Activated CD8-positive, alpha-beta T cell treated with anti-CD3 and anti-CD28 coated beads for 36 hours (primary cell): Measurements from ENCODE around the gene VKORC1. TPM values are rescaled to one million over a fixed set of nuclear protein-coding genes. Genes with fewer than 3 reads are reported as not detected.

Experiments used
- ATAC-seq: fragments of 200-7000 bp; cut with Tn5 transposase; one replicate; pipeline ENCODE4 v1.10.0; 2021; ENCODE audit warnings: mild to moderate bottlenecking, moderate library complexity
- CTCF ChIA-PET: fragments of 350-600 bp; sonication (Branson Sonifier 250); formaldehyde crosslinking; loops from one replicate; lab custom pipeline; 2021; ENCODE audit warnings: antibody characterized with exemption; lab: Charles Lee
- POLR2A ChIA-PET: fragments of 350-600 bp; sonication (Branson Sonifier 250); formaldehyde crosslinking; loops from one replicate; lab custom pipeline; 2021; ENCODE audit warnings: antibody characterized with exemption; lab: Charles Lee
- DNase-seq: peaks from one replicate; pipeline ENCODE4 v3.0.0-alpha.2; 2020
- H3K27ac Mint-ChIP-seq: one replicate; pipeline ENCODE4 v1.8.0; 2021; ENCODE audit warnings: mild to moderate bottlenecking, mixed read lengths
- H3K27me3 Mint-ChIP-seq: one replicate; pipeline ENCODE4 v1.8.0; 2021; ENCODE audit warnings: mixed read lengths
- H3K36me3 Mint-ChIP-seq: one replicate; pipeline ENCODE4 v1.8.0; 2021; ENCODE audit warnings: low read depth, mixed read lengths
- H3K4me1 Mint-ChIP-seq: one replicate; pipeline ENCODE4 v1.8.0; 2021; ENCODE audit warnings: low read depth, mixed read lengths
- H3K4me3 Mint-ChIP-seq: one replicate; pipeline ENCODE4 v1.8.0; 2021; ENCODE audit warnings: mild to moderate bottlenecking, moderate library complexity, mixed read lengths
- H3K9me3 Mint-ChIP-seq: one replicate; pipeline ENCODE4 v1.8.0; 2021; ENCODE audit warnings: mixed read lengths
- CTCF ChIP-seq: fragments of 200-600 bp; IDR thresholded peaks from one replicate; pipeline ENCODE4 v1.8.0; 2022; ENCODE audit warnings: antibody characterized with exemption, mild to moderate bottlenecking
- intact Hi-C: fragments of 100-400 bp; cut with micrococcal nuclease; formaldehyde crosslinking; loops from one replicate; pipeline ENCODE4 v1.10.0; 2022
- total RNA-seq, 2 experiments: library from RNA; stranded (reverse); gene quantifications; one replicate each; pipeline ENCODE4 v1.2.3, GENCODE V29; 2021

VKORC1 gene
- total RNA-seq, 2 experiments from 2014 or later, result 68.5 to 71.5 TPM

GRCh38 chr16:31094088-31094423 is 541 bp downstream of the VKORC1 start:
- DNase-seq, result no peak
- no peak for TF ChIP-seq CTCF
- intact Hi-C loops, result no loop called here
- no peaks in the 10 kb centered on the region for H3K27me3 Mint-ChIP-seq
- peaks cover 22% of the 10 kb centered on the region for H3K4me1 Mint-ChIP-seq
- peaks cover 17% of the 10 kb centered on the region for H3K36me3 Mint-ChIP-seq
- H3K4me3 Mint-ChIP-seq, result peak overlapping the region; percentile 94
- ChIA-PET CTCF (interaction anchor here (0.9 to 3.1 kb wide), 4 partner anchors 20 to 136 kb away, joined by 3 to 15 read pairs (median 4); partner anchors contain the start of genes ZNF646 and ZNF668), POLR2A (interaction anchor here (0.8 to 2.3 kb wide), 9 partner anchors 10 to 86 kb away, joined by 3 to 7 read pairs (median 5); partner anchors contain the start of genes BCKDK, FUS, ZNF646 and ZNF668)
- no peaks in the 10 kb centered on the region for H3K9me3 Mint-ChIP-seq
- H3K27ac Mint-ChIP-seq, result peak overlapping the region; percentile 90
- ATAC-seq, result no peak

- Mint-ChIP-seq H3K27me3 (no peaks in the 10 kb centered on the region), H3K4me1 (peaks cover 22% of the 10 kb centered on the region), H3K4me3 (peak overlapping the region; percentile 94), H3K9me3 (no peaks in the 10 kb centered on the region), H3K36me3 (peaks cover 17% of the 10 kb centered on the region), H3K27ac (no peak overlapping the region)
- CTCF ChIA-PET, result interaction anchor here (1.0 to 2.3 kb wide), 4 partner anchors 49 to 139 kb away, joined by 4 to 11 read pairs (median 5); partner anchors contain the start of gene HSD3B7
- POLR2A ChIA-PET, result interaction anchor here (0.6 to 2.3 kb wide), 8 partner anchors 13 to 1545 kb away, joined by 3 to 7 read pairs (median 4); partner anchors contain the start of genes BCKDK, FUS, ZNF646 and ZNF668
- no peak for ATAC-seq
- intact Hi-C loops, result no loop called here
- peak; percentile 37 for DNase-seq
- no peak for TF ChIP-seq CTCF
These were observed 1.4 kb downstream of the VKORC1 start for GRCh38 chr16:31093132-31093703.

- peaks cover 22% of the 10 kb centered on the region for H3K4me1 Mint-ChIP-seq
- H3K36me3 Mint-ChIP-seq, result peaks cover 17% of the 10 kb centered on the region
- POLR2A ChIA-PET, result interaction anchor here (0.8 to 2.3 kb wide), 5 partner anchors 15 to 110 kb away, joined by 3 to 7 read pairs (median 4); partner anchors contain the start of genes FUS, PYCARD, ZNF646 and ZNF668
- H3K27me3 Mint-ChIP-seq, result no peaks in the 10 kb centered on the region
- no peaks in the 10 kb centered on the region for H3K9me3 Mint-ChIP-seq
- ATAC-seq (no peak), DNase-seq (no peak)
- CTCF ChIA-PET, result interaction anchor here (0.8 to 2.3 kb wide), 6 partner anchors 19 to 138 kb away, joined by 3 to 11 read pairs (median 4); partner anchors contain the start of genes HSD3B7 and ZNF668
- no peak for TF ChIP-seq CTCF
- H3K4me3 Mint-ChIP-seq, result peak overlapping the region; percentile 32
- intact Hi-C loops, result no loop called here
- H3K27ac Mint-ChIP-seq, result no peak overlapping the region
These were observed 2.3 kb downstream of the VKORC1 start for GRCh38 chr16:31092330-31092729.

GRCh38 chr16:31090540-31090939 is 4.1 kb downstream of the VKORC1 start:
- DNase-seq, result no peak
- POLR2A ChIA-PET, result no interaction called here
- intact Hi-C loops, result no loop called here
- Mint-ChIP-seq H3K4me3 (no peak overlapping the region), H3K27me3 (no peaks in the 10 kb centered on the region), H3K4me1 (peaks cover 17% of the 10 kb centered on the region), H3K27ac (no peak overlapping the region), H3K9me3 (no peaks in the 10 kb centered on the region), H3K36me3 (peaks cover 17% of the 10 kb centered on the region)
- no peak for ATAC-seq
- no peak for TF ChIP-seq CTCF
- CTCF ChIA-PET, result no interaction called here

- ChIA-PET POLR2A (interaction anchor here (1.3 to 1.4 kb wide), 2 partner anchors 12 to 15 kb away, joined by 3 to 5 read pairs; partner anchors contain the start of genes ZNF646 and ZNF668), CTCF (no interaction called here)
- Mint-ChIP-seq H3K4me3 (no peak overlapping the region), H3K27me3 (no peaks in the 10 kb centered on the region), H3K36me3 (peaks cover 14% of the 10 kb centered on the region), H3K4me1 (peaks cover 15% of the 10 kb centered on the region), H3K27ac (no peak overlapping the region), H3K9me3 (no peaks in the 10 kb centered on the region)
- ATAC-seq, result no peak
- TF ChIP-seq CTCF, result no peak
- DNase-seq, result no peak
- intact Hi-C loops, result no loop called here
These were observed 5.4 kb downstream of the VKORC1 start for GRCh38 chr16:31089199-31089598.
